AG10803 (cell line): ENCODE measurements around the gene SLC39A2.

Experiments used
- DNase-seq: peaks from one replicate; pipeline ENCODE4 v3.0.0; 2010; ENCODE audit warnings: low read depth
- H3K4me3 ChIP-seq: 2 replicates; pipeline ENCODE4 v1.5.1; 2011; ENCODE audit warnings: mild to moderate bottlenecking, low read length, control low read depth
- CTCF ChIP-seq: conservative IDR thresholded peaks from 2 replicates; pipeline ENCODE4 v1.5.1; 2011; ENCODE audit warnings: mild to moderate bottlenecking, low read length, control low read depth, inconsistent platforms

The SLC39A2 gene

GRCh38 chr14:21042918-21043317 lies 43.8 kb downstream of the SLC39A2 start:
- no peak overlapping the region for H3K4me3 ChIP-seq
- peak; percentile 25 for DNase-seq
- TF ChIP-seq CTCF, result no peak

- TF ChIP-seq CTCF, result no peak
- H3K4me3 ChIP-seq, result no peak overlapping the region
- DNase-seq, result no peak
These were observed 44.4 kb downstream of the SLC39A2 start for GRCh38 chr14:21043387-21043973.

- H3K4me3 ChIP-seq, result no peak overlapping the region
These were observed 45.0 kb downstream of the SLC39A2 start for GRCh38 chr14:21043974-21044618.

GRCh38 chr14:21047378-21047781 lies 48.3 kb downstream of the SLC39A2 start:
- peak; percentile 96 for DNase-seq
- TF ChIP-seq CTCF, result no peak
- no peak overlapping the region for H3K4me3 ChIP-seq

More at GRCh38 chr14:21043974-21044618, 45.0 kb downstream of the SLC39A2 start:
- TF ChIP-seq CTCF, result no peak
- DNase-seq, result no peak

GRCh38 chr14:21048638-21049037 lies 49.5 kb downstream of the SLC39A2 start:
- no peak for DNase-seq
- no peak for TF ChIP-seq CTCF

GRCh38 chr14:21049271-21049673 lies 50.2 kb downstream of the SLC39A2 start:
- DNase-seq, result peak; percentile 67
- TF ChIP-seq CTCF, result no peak

More at GRCh38 chr14:21048638-21049037, 49.5 kb downstream of the SLC39A2 start:
- no peak overlapping the region for H3K4me3 ChIP-seq

GRCh38 chr14:21050597-21050996 lies 51.5 kb downstream of the SLC39A2 start:
- DNase-seq, result no peak
- no peak for TF ChIP-seq CTCF
- no peak overlapping the region for H3K4me3 ChIP-seq

More at GRCh38 chr14:21049271-21049673, 50.2 kb downstream of the SLC39A2 start:
- H3K4me3 ChIP-seq, result no peak overlapping the region
